Vagina (tissue), 2 donors: ENCODE data around the gene CCL4L2. TPM values are rescaled to one million over a fixed set of nuclear protein-coding genes. Genes with fewer than 3 reads are reported as not detected.
"Not testable (repeated sequence)": the region's sequence is repeated elsewhere in the genome, so short reads cannot be mapped to it uniquely, and the experiment has no call there.

Experiments
- DNase-seq, 2 donors: peaks; one replicate each; pipeline ENCODE4 v3.0.0-alpha.2; 2017; ENCODE audit errors: extremely low spot score in 2 of 2
- H3K27ac ChIP-seq: fragments of 200-600 bp; sonication (generic); one replicate; pipeline ENCODE4 v1.5.1; 2019
- H3K27me3 ChIP-seq: fragments of 200-600 bp; sonication (generic); one replicate; pipeline ENCODE4 v1.5.1; 2019
- H3K36me3 ChIP-seq, 2 donors: fragments of 200-600 bp; sonication (generic); one replicate each; pipeline ENCODE4 v1.5.1; 2017 to 2019
- H3K4me1 ChIP-seq: fragments of 200-600 bp; sonication (generic); one replicate; pipeline ENCODE4 v1.5.1; 2019
- H3K4me3 ChIP-seq, 2 donors: fragments of 200-600 bp; sonication (generic); 1 replicate in 1 of 2; 2 replicates in 1 of 2; pipeline ENCODE4 v1.5.1; 2016 to 2019
- H3K9me3 ChIP-seq: fragments of 200-600 bp; sonication (generic); one replicate; pipeline ENCODE4 v1.5.1; 2019
- CTCF ChIP-seq, 3 experiments: fragments of 450-650 bp in 2 of 3; fragments of 200-600 bp in 1 of 3; sonication (generic) in 1 of 3; IDR thresholded peaks; one replicate each; pipeline ENCODE4 v1.5.1; 2017 to 2019; ENCODE audit warnings: antibody characterized with exemption in 3 of 3, mild to moderate bottlenecking in 2 of 3, moderate library complexity in 2 of 3
- POLR2A ChIP-seq, 2 donors: fragments of 450-650 bp; IDR thresholded peaks; one replicate each; pipeline ENCODE4 v1.6.1; 2017; ENCODE audit warnings: antibody characterized with exemption in 2 of 2, mild to moderate bottlenecking in 2 of 2, moderate library complexity in 2 of 2
- POLR2AphosphoS5 ChIP-seq, 2 donors: sonication (generic); formaldehyde crosslinking; IDR thresholded peaks; one replicate each; pipeline ENCODE4 v1.9.0; 2017; ENCODE audit warnings: antibody characterized with exemption in 2 of 2, mild to moderate bottlenecking in 2 of 2, low read depth in 1 of 2; ENCODE audit not compliant: insufficient read depth in 1 of 2
- intact Hi-C: fragments of 100-400 bp; cut with DNase I; formaldehyde crosslinking; loops from one replicate; pipeline ENCODE4 v1.15.1; 2023
- total RNA-seq: library from RNA; depleted of rRNA; stranded (reverse); fragments of >200 nt; gene quantifications from one replicate; pipeline ENCODE4 v1.2.3, GENCODE V29; 2016

CCL4L2 gene
- total RNA-seq, 1 donor from 2014 or later = 5.2 TPM

GRCh38 chr17:36193216-36193775 lies 17.6 kb upstream of the CCL4L2 start:
- Histone ChIP-seq H3K36me3 (no peaks in the 10 kb centered on the region), H3K4me3 (no peak overlapping the region), H3K27me3 (no peaks in the 10 kb centered on the region), H3K4me1 (no peaks in the 10 kb centered on the region), H3K9me3 (no peaks in the 10 kb centered on the region), H3K27ac (no peak overlapping the region)
- TF ChIP-seq CTCF (IDR thresholded peaks at IDR 0.05) (no peak), POLR2A (IDR thresholded peaks at IDR 0.05) (no peak), POLR2AphosphoS5 (IDR thresholded peaks at IDR 0.05; ENCODE audit: insufficient read depth in 1 of 2, low read depth in 1 of 2) (no peak)
- intact Hi-C loops = no loop called here
- DNase-seq = no peak

GRCh38 chr17:36194147-36194831 lies 16.6 kb upstream of the CCL4L2 start:
- intact Hi-C loops, H3K4me1 ChIP-seq, H3K27me3 ChIP-seq, H3K36me3 ChIP-seq, DNase-seq, H3K27ac ChIP-seq, H3K9me3 ChIP-seq, H3K4me3 ChIP-seq: not testable (repeated sequence)

- H3K9me3 ChIP-seq, H3K4me3 ChIP-seq, H3K27ac ChIP-seq, H3K36me3 ChIP-seq, H3K27me3 ChIP-seq, H3K4me1 ChIP-seq, intact Hi-C loops: not testable (repeated sequence)
- DNase-seq = peak; percentile 54 to 95
Observed at GRCh38 chr17:36194832-36195433, 15.9 kb upstream of the CCL4L2 start.

- Histone ChIP-seq H3K27ac (no peak overlapping the region), H3K4me1 (no peaks in the 10 kb centered on the region), H3K9me3 (no peaks in the 10 kb centered on the region), H3K27me3 (no peaks in the 10 kb centered on the region), H3K36me3 (no peaks in the 10 kb centered on the region), H3K4me3 (no peak overlapping the region)
- intact Hi-C loops = no loop called here
- DNase-seq = peak; percentile 58 to 98
- no peak for TF ChIP-seq CTCF (IDR thresholded peaks at IDR 0.05)
- no peak for TF ChIP-seq POLR2A (IDR thresholded peaks at IDR 0.05)
- no peak for TF ChIP-seq POLR2AphosphoS5 (IDR thresholded peaks at IDR 0.05; ENCODE audit: insufficient read depth in 1 of 2, low read depth in 1 of 2)
Observed at GRCh38 chr17:36195434-36196130, 15.3 kb upstream of the CCL4L2 start.

GRCh38 chr17:36196131-36196486 lies 14.8 kb upstream of the CCL4L2 start:
- DNase-seq = peak; percentile 42 to 85
- Histone ChIP-seq H3K4me1 (no peaks in the 10 kb centered on the region), H3K27me3 (no peaks in the 10 kb centered on the region), H3K36me3 (no peaks in the 10 kb centered on the region), H3K27ac (no peak overlapping the region), H3K4me3 (no peak overlapping the region), H3K9me3 (no peaks in the 10 kb centered on the region)
- intact Hi-C loops = no loop called here
- TF ChIP-seq POLR2A (IDR thresholded peaks at IDR 0.05) = no peak
- TF ChIP-seq POLR2AphosphoS5 (IDR thresholded peaks at IDR 0.05; ENCODE audit: insufficient read depth in 1 of 2, low read depth in 1 of 2) = no peak
- TF ChIP-seq CTCF (IDR thresholded peaks at IDR 0.05) = no peak

GRCh38 chr17:36197387-36197703 lies 13.5 kb upstream of the CCL4L2 start:
- no peaks in the 10 kb centered on the region for H3K27me3 ChIP-seq
- H3K4me3 ChIP-seq = no peak overlapping the region
- TF ChIP-seq POLR2AphosphoS5 (IDR thresholded peaks at IDR 0.05; ENCODE audit: insufficient read depth in 1 of 2, low read depth in 1 of 2) = no peak
- H3K9me3 ChIP-seq = no peaks in the 10 kb centered on the region
- DNase-seq = peak; percentile 2 to 84
- H3K36me3 ChIP-seq = no peaks in the 10 kb centered on the region
- H3K4me1 ChIP-seq = no peaks in the 10 kb centered on the region
- intact Hi-C loops = no loop called here
- H3K27ac ChIP-seq = no peak overlapping the region
